Measurements from ENCODE around the gene NBPF4.
"Not testable (repeated sequence)": the region's sequence is repeated elsewhere in the genome, so short reads cannot be mapped to it uniquely, and the experiment has no call there.

NBPF4 gene

GRCh38 chr1:108243976-108244375, at the start of gene NBPF4:
Gene NBPF4 (minus strand): TSS chr1:108244076. CDS start chr1:108243761, 315 bp downstream.
- not testable (repeated sequence) for DNase-seq (ENCODE audit: low read depth); H3K4me3 ChIP-seq (ENCODE audit: low read length)

- not testable (repeated sequence) for H3K4me3 ChIP-seq (ENCODE audit: low read length); DNase-seq (ENCODE audit: low read depth)
Measured at GRCh38 chr1:108282528-108283257, 38.8 kb upstream of the NBPF4 start.

- not testable (repeated sequence) for DNase-seq (ENCODE audit: low read depth); H3K4me3 ChIP-seq (ENCODE audit: low read length)
Measured at GRCh38 chr1:108272485-108273327, 28.8 kb upstream of the NBPF4 start.

- H3K4me3 ChIP-seq (ENCODE audit: low read length) = not testable (repeated sequence)
Measured at GRCh38 chr1:108267097-108267496, 23.2 kb upstream of the NBPF4 start.

GRCh38 chr1:108261967-108262366, 18.1 kb upstream of the NBPF4 start:
- not testable (repeated sequence) for H3K4me3 ChIP-seq (ENCODE audit: low read length); DNase-seq (ENCODE audit: low read depth)

More at GRCh38 chr1:108267097-108267496, 23.2 kb upstream of the NBPF4 start:
- not testable (repeated sequence) for DNase-seq (ENCODE audit: low read depth)

GRCh38 chr1:108261519-108261918, 17.6 kb upstream of the NBPF4 start:
- H3K4me3 ChIP-seq (ENCODE audit: low read length); DNase-seq (ENCODE audit: low read depth): not testable (repeated sequence)

GRCh38 chr1:108260578-108261259, 16.8 kb upstream of the NBPF4 start:
- H3K4me3 ChIP-seq (ENCODE audit: low read length); DNase-seq (ENCODE audit: low read depth): not testable (repeated sequence)

- not testable (repeated sequence) for DNase-seq (ENCODE audit: low read depth); H3K4me3 ChIP-seq (ENCODE audit: low read length)
Measured at GRCh38 chr1:108255426-108255825, 11.6 kb upstream of the NBPF4 start.

GRCh38 chr1:108239426-108239825, 4.5 kb downstream of the NBPF4 start:
- not testable (repeated sequence) for DNase-seq (ENCODE audit: low read depth); H3K4me3 ChIP-seq (ENCODE audit: low read length)

- not testable (repeated sequence) for DNase-seq (ENCODE audit: low read depth); H3K4me3 ChIP-seq (ENCODE audit: low read length)
Measured at GRCh38 chr1:108235308-108235707, 8.6 kb downstream of the NBPF4 start.

GRCh38 chr1:108232183-108232582, 11.7 kb downstream of the NBPF4 start:
- H3K4me3 ChIP-seq (ENCODE audit: low read length); DNase-seq (ENCODE audit: low read depth): not testable (repeated sequence)

GRCh38 chr1:108229976-108230375, 13.9 kb downstream of the NBPF4 start:
- DNase-seq (ENCODE audit: low read depth) = not testable (repeated sequence)

GRCh38 chr1:108227772-108228171, 16.1 kb downstream of the NBPF4 start:
- H3K4me3 ChIP-seq (ENCODE audit: low read length); DNase-seq (ENCODE audit: low read depth): not testable (repeated sequence)

More at GRCh38 chr1:108229976-108230375, 13.9 kb downstream of the NBPF4 start:
- H3K4me3 ChIP-seq (ENCODE audit: low read length) = not testable (repeated sequence)

GRCh38 chr1:108226855-108227254, 17.0 kb downstream of the NBPF4 start:
- DNase-seq (ENCODE audit: low read depth) = not testable (repeated sequence)

GRCh38 chr1:108223226-108223625, 20.6 kb downstream of the NBPF4 start:
- H3K4me3 ChIP-seq (ENCODE audit: low read length); DNase-seq (ENCODE audit: low read depth): not testable (repeated sequence)

More at GRCh38 chr1:108226855-108227254, 17.0 kb downstream of the NBPF4 start:
- not testable (repeated sequence) for H3K4me3 ChIP-seq (ENCODE audit: low read length)

GRCh38 chr1:108217515-108218174, 26.2 kb downstream of the NBPF4 start:
- not testable (repeated sequence) for H3K4me3 ChIP-seq (ENCODE audit: low read length); DNase-seq (ENCODE audit: low read depth)

- not testable (repeated sequence) for DNase-seq (ENCODE audit: low read depth)
Measured at GRCh38 chr1:108217007-108217406, 26.9 kb downstream of the NBPF4 start.

GRCh38 chr1:108216028-108216890, 27.6 kb downstream of the NBPF4 start:
- not testable (repeated sequence) for DNase-seq (ENCODE audit: low read depth); H3K4me3 ChIP-seq (ENCODE audit: low read length)

More at GRCh38 chr1:108217007-108217406, 26.9 kb downstream of the NBPF4 start:
- H3K4me3 ChIP-seq (ENCODE audit: low read length) = not testable (repeated sequence)
